Lower leg skin (tissue), 4 donors: ENCODE data around the gene RASAL3. TPM values are rescaled to one million over a fixed set of nuclear protein-coding genes. Genes with fewer than 3 reads are reported as not detected.

ENCODE experiments used
- DNase-seq, 2 donors: peaks; one replicate each; pipeline ENCODE4 v3.0.0-alpha.2; 2019; ENCODE audit warnings: low spot score in 2 of 2
- H3K4me3 ChIP-seq: fragments of 200-600 bp; sonication (generic); 2 replicates; pipeline ENCODE4 v1.5.1; 2017; ENCODE audit warnings: mild to moderate bottlenecking, low read depth; ENCODE audit not compliant: poor library complexity, severe bottlenecking
- CTCF ChIP-seq, 3 donors: fragments of 450-650 bp; IDR thresholded peaks; one replicate each; pipeline ENCODE4 v1.5.1; 2016; ENCODE audit warnings: antibody characterized with exemption in 3 of 3, mild to moderate bottlenecking in 3 of 3, moderate library complexity in 2 of 3
- POLR2A ChIP-seq, 2 donors: fragments of 450-650 bp; IDR thresholded peaks; one replicate each; pipeline ENCODE4 v1.6.1; 2016 to 2017; ENCODE audit warnings: antibody characterized with exemption in 2 of 2, mild to moderate bottlenecking in 1 of 2, moderate library complexity in 1 of 2
- WGBS, 2 donors: methylation state at CpG; one replicate each; pipeline ENCODE4 v1.1.5; 2018; 5-methylcytosine and 5-hydroxymethylcytosine counted together
- intact Hi-C: fragments of 100-400 bp; cut with DNase I; formaldehyde crosslinking; loops from one replicate; pipeline ENCODE4 v1.15.0; 2023; ENCODE audit warnings: low total_unique reads
- total RNA-seq, 4 donors: library from RNA; depleted of rRNA; stranded (reverse); fragments of >200 nt; gene quantifications; one replicate each; pipeline ENCODE4 v1.1.0, GENCODE V29; 2016

The RASAL3 gene
- total RNA-seq, 4 donors from 2014 or later = 0.17 to 2.1 (median 1.5) TPM

GRCh38 chr19:15502264-15502663, 37.9 kb upstream of the RASAL3 start:
- DNase-seq = no peak
- no peak for TF ChIP-seq CTCF (IDR thresholded peaks at IDR 0.05)
- TF ChIP-seq POLR2A (IDR thresholded peaks at IDR 0.05) = no peak

GRCh38 chr19:15501596-15501995, 37.3 kb upstream of the RASAL3 start:
- 32 to 43% methylated on average over 1 of the region's 1 CpG for whole genome bisulfite sequencing, 2 donors
- TF ChIP-seq CTCF (IDR thresholded peaks at IDR 0.05) (no peak), POLR2A (IDR thresholded peaks at IDR 0.05) (no peak)
- intact Hi-C loops = no loop called here
- no peak for DNase-seq
- no peak overlapping the region for H3K4me3 ChIP-seq

More at GRCh38 chr19:15502264-15502663, 37.9 kb upstream of the RASAL3 start:
- H3K4me3 ChIP-seq = no peak overlapping the region
- 57 to 61% methylated on average over 1 of the region's 1 CpG for WGBS, 2 donors
- intact Hi-C loops = no loop called here

GRCh38 chr19:15498910-15499309, 34.6 kb upstream of the RASAL3 start:
- TF ChIP-seq POLR2A (IDR thresholded peaks at IDR 0.05) (no peak), CTCF (IDR thresholded peaks at IDR 0.05) (no peak)
- no peak for DNase-seq
- H3K4me3 ChIP-seq = no peak overlapping the region
- intact Hi-C loops = no loop called here
- WGBS, 2 donors = 48 to 59% methylated on average over 6 of the region's 6 CpGs

- no peak for DNase-seq
- intact Hi-C loops = no loop called here
- no peak overlapping the region for H3K4me3 ChIP-seq
- WGBS, 2 donors = 73 to 76% methylated on average over 10 of the region's 10 CpGs
- no peak for TF ChIP-seq CTCF (IDR thresholded peaks at IDR 0.05)
- TF ChIP-seq POLR2A (IDR thresholded peaks at IDR 0.05) = no peak
Measured at GRCh38 chr19:15498156-15498858, 34.0 kb upstream of the RASAL3 start.

GRCh38 chr19:15495151-15495550, 30.8 kb upstream of the RASAL3 start:
- no peak for DNase-seq
- no peak overlapping the region for H3K4me3 ChIP-seq
- WGBS, 2 donors = 87 to 88% methylated on average over 1 of the region's 1 CpG
- TF ChIP-seq CTCF (IDR thresholded peaks at IDR 0.05) (no peak), POLR2A (IDR thresholded peaks at IDR 0.05) (no peak)
- intact Hi-C loops = no loop called here
